CD1c-positive myeloid dendritic cell (primary cell): ENCODE measurements around the gene STEAP3.
"Not testable (repeated sequence)": the region's sequence is repeated elsewhere in the genome, so short reads cannot be mapped to it uniquely, and the experiment has no call there.

Experiments
- DNase-seq: peaks from one replicate; pipeline ENCODE4 v3.0.0-alpha.2; 2016; ENCODE audit errors: extremely low spot score

The STEAP3 gene

DNA sequence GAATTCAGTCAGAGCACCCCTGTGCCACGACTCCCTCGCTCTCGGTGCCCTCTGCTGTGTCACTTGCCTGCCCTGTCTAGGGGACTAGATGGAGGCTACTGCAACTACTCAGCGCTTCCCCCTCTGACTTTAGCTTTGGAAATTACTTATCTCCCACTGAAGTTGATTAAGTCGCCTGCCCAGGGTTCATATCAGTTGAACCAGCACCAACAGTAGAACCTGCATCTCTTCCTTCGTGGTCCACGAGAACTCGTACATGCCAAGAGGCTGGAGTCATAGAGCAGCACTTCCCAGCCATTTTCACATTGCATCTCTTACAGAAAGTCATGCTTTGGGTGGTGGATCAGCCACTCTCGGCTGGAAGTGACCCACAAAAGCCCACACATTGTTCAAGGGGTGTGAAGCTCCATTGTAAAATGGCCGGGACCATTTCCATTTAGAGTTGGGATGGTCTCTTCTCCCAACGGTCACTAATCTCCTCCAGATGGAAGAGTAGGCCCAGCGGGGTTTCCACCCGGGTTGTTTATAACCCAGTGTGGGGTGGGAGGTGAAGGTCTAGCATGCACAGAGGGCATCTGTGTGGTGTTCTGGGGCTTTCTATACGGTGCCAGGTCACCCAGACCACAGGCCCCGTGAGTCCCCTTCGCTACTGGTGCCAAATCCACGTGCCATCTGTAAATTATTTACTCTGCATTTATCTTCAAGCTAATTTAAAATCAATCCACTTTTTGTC, 38.0 kb downstream of the STEAP3 start:
- no peak for DNase-seq

DNA sequence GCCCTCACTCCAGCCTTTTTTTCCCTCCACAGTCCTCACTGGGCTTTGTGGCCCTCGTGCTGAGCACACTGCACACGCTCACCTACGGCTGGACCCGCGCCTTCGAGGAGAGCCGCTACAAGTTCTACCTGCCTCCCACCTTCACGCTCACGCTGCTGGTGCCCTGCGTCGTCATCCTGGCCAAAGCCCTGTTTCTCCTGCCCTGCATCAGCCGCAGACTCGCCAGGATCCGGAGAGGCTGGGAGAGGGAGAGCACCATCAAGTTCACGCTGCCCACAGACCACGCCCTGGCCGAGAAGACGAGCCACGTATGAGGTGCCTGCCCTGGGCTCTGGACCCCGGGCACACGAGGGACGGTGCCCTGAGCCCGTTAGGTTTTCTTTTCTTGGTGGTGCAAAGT, 39.4 kb downstream of the STEAP3 start:
- no peak for DNase-seq

- DNase-seq = peak; percentile 64
These were observed 40.0 kb downstream of the STEAP3 start for GRCh38 chr2:119263656-119264055.

- DNase-seq = peak; percentile 32
These were observed 41.4 kb downstream of the STEAP3 start for GRCh38 chr2:119264781-119265692.

DNA sequence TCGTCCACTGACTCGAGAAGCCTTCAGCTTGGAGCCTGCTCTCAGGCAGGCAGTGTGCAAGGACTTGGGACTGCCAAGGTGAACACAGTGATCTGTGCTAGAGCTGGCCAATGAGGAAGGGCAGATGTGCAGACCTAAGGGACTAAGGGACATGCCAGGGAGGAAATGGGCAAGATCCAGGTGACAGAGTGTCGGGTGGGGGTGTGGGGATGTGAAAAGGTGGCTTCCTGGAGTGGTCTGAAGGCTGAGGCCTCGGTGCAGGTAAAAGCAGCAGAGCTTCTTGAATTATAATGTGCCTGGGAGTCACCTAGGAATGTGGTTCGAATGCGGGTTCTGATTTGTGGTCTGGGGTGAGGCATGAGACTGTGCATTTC, 42.0 kb downstream of the STEAP3 start:
- no peak for DNase-seq

- DNase-seq = no peak
These were observed 42.5 kb downstream of the STEAP3 start for GRCh38 chr2:119266091-119266589.

DNA sequence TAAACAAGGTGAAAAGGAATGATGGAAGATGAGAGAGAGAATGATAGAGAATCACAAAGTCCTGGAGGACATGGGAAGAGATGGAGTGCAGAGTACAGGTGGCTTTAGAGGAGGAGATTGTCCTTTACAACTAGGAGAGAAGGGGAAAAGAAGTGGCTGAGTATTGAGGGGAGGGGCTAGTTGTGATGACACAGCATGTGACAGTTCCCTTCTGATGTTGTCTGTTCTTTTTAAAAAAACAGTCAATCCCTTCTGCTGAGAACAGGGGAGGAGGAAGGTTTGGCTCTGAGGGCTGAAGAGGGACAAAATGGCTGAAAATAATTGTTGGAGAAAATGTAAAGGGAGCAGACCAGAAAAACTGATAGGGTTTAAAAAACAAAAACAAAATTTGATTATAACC, 44.0 kb downstream of the STEAP3 start:
- peak; percentile 9 for DNase-seq

- no peak for DNase-seq
These were observed 53.2 kb downstream of the STEAP3 start for GRCh38 chr2:119276864-119277263.

DNA sequence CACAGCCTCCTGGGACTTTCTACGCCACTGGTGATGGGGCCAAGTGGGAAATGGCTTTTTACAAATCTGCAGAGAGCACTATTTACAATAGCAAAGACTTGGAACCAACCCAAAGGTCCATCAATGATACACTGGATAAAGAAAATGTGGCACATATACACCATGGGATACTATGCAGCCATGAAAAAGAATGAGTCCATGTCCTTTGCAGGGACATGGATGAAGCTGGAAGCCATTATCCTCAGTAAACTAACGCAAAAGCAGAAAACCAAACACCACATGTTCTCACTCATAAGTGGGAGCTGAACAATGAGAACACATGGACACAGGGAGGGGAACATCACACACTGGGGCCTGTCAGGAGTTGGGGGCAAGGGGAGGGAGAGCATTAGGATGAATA, 54.8 kb downstream of the STEAP3 start:
- DNase-seq = not testable (repeated sequence)

GRCh38 chr2:119278946-119279345, 55.3 kb downstream of the STEAP3 start:
- no peak for DNase-seq

- DNase-seq = no peak
These were observed 56.0 kb downstream of the STEAP3 start for GRCh38 chr2:119279666-119280065.

DNA sequence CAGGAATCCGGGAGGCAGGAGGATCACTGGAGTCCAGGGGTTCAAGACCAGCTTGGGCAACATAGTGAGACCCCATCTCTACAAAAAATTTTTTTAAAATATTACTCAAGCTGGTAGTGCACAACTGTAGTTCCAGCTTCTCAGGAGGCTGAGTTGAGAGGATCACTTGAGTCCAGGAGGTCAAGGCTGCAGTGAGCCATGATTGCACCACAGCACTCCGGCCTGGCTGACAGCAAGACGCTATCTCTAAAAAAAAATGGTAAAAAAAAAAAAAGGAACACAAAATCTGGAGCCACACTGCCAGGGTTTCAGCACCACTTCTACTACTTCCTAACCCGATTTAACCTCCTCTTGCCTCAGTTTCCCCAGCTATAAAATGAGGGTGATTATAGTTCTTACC, 57.0 kb downstream of the STEAP3 start:
- DNase-seq = peak; percentile 10

- DNase-seq = peak; percentile 83
These were observed 58.7 kb downstream of the STEAP3 start for GRCh38 chr2:119282146-119282995.

GRCh38 chr2:119282996-119283511, 59.4 kb downstream of the STEAP3 start:
- peak; percentile 20 for DNase-seq

GRCh38 chr2:119283873-119284331, 60.3 kb downstream of the STEAP3 start:
- DNase-seq = peak; percentile 96

GRCh38 chr2:119286661-119287060, 63.0 kb downstream of the STEAP3 start:
- no peak for DNase-seq

DNA sequence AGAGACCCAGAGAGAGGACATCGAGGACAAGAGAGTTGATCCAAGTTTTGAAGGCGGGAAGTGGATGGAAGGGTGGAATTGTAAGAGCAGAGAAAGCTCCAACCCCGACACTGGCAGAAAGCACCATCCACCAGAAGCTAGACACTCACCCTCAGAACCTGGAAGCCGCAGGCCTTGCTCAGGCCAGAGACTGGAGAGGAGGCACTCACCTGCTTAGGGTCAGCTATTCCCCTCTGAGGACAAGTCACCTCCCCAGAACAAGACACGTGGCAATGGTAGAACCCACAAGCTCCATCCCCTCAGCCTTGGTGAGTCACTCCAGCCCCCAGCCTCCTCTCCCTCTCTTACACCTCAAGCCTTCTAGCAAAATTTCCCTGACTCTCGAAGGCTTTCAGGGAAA, 64.9 kb downstream of the STEAP3 start:
- DNase-seq = no peak

DNA sequence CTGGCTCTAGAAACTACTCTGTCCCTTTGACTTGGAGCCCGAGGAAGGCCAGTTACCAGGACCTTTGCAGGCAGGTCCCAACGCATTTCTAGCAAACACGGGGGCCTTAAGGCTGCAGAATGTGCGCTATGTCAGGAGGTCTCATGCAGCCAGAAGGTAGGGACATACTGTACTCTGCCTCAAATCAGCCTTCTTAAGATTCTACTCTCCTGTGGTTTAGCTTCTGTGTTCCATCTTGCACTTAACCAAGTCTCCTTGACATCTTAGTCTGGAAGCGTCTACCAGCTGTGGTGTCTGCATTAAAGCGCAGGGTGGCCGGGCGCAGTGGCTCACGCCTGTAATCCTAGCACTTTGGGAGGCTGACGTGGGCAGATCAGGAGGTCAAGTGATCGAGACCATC, 65.5 kb downstream of the STEAP3 start:
- DNase-seq = no peak

GRCh38 chr2:119289642-119290041, 66.0 kb downstream of the STEAP3 start:
- DNase-seq = no peak

GRCh38 chr2:119290859-119291587, 67.4 kb downstream of the STEAP3 start:
- peak; percentile 83 for DNase-seq
